Stimulated activated CD4-positive, alpha-beta T cell treated with anti-CD3 and anti-CD28 coated beads, TNF-alpha, amount 100 ng/mL, for 24 hours (primary cell): ENCODE measurements around the gene ZNF784.

Experiments used
- DNase-seq, 3 experiments: peaks; one replicate each; pipeline ENCODE4 v3.0.0-alpha.2; 2020; ENCODE audit warnings: low read depth in 3 of 3

The ZNF784 gene

DNA sequence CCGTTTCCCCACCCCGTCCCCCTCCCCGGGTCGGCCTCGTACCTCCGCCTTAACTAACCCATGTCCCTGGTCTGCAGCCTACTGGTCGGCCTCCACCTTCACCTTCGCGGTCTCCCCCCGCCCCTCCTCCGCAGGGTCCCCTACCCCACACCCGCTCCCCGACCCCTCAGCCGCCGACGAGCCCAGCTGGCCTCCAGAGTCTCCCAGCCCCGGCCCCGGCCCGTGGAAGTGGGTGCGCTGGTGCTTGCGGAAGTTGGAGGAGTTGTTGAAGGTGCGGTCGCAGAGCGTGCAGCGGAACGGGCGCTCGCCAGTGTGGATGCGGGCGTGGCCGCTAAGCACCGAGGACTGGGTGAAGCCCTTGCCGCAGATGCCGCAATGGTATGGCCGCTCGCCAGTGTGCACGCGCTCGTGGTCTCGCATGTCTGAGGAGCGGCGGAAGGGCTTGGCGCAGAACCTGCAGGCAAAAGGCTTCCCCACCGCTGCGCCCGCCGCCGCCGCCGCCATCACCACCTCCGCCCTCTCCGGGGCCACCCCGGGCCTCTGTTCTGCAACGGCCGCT is 2.6 kb downstream of the ZNF784 start:
- DNase-seq, result no peak

- DNase-seq, result no peak
Measured at GRCh38 chr19:55621205-55621672, 3.1 kb downstream of the ZNF784 start.

DNA sequence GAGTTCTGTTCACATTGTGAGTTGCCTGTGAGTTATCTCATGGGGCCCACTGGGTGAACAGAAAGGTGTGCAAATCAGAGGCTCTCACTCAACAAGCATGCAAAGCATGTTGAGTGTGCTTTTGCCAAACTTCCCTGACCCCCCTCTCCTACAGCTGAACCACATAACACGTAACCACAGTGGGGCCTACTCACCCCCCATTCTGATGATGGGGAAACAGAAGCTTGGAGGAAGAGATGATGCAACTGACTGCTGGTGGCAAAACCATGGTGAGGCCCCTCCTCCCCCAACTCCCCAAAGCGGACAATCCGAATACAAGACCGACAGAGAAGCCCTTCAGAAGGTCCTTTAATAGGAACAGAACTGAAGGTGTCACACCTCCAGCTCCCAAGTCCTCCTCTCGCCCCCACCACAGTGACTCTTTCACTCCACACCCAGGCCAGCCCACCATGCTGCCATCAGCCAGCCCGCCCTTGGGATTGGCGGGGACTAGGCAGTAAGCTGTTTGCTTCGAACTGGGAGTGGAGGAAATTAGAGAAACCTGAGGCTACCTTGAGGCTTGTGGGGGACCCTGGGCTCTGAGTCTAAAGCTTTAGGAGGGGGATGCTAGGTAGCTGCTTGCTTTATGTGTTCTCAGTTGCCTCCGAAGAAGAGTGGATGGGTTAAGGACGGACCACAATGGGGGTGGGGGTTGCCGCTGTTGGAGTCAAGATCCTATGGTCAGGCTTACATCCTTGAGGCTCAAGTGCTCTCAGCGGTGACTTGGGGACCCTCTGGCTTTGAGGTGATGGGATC is 3.8 kb downstream of the ZNF784 start:
- DNase-seq, result no peak

DNA sequence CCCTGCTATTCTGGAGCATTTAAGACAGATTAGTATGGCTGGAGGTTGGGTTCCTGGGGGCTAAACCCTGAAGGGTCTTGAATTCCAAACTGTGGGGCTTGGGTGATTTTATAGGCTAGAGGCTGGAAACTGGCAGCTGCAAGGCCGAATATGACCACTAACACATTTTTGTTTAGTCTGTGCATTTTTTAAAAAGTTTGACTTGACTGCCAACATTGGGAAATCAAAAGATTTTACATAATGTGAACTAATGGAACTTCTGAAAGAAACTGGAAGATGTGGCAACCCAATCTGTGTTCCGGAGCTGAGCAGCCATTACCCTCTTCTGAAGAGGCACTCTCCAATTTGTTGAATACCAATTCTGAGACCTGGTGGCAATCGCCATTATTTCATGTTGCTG is 5.1 kb downstream of the ZNF784 start:
- DNase-seq, result no peak

DNA sequence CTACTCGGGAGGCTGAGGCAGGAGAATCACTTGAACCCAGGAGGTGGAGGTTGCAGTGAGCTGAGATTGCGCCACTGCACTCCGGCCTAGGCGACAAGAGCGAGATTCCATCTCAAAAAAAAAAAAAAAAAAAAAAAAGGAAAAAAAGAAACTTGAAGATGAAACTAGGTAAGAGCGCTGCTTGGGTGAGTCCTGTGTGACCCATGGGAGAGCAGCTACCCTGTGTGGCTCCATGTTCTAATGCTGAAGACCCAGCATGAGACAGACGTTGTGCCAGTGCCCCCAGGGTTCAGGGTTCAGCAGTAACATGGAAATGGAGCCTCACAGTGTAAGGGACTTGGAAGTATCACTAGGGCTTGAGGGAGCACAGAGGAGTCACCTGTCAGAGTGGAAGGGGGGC is 5.9 kb downstream of the ZNF784 start:
- DNase-seq, result no peak

DNA sequence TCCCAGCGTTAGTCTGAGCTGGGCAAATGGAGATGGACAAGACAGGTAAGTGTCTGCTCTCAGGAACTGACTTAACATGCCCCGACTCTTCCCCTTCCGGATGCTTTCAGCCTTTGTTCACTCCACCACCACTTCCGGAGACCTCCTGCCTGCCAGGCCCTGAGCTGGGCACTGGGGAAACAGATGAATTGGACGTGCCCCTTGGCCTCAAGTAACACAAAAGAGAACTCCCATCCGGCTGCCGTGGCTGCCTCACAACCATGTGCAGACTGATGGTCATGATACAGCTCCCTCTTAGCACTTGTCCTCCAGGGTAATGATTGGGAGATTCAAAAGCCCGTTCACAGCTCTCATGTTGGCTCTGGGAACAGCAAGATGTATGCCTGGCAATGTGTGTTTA is 6.9 kb downstream of the ZNF784 start:
- DNase-seq, result no peak

DNA sequence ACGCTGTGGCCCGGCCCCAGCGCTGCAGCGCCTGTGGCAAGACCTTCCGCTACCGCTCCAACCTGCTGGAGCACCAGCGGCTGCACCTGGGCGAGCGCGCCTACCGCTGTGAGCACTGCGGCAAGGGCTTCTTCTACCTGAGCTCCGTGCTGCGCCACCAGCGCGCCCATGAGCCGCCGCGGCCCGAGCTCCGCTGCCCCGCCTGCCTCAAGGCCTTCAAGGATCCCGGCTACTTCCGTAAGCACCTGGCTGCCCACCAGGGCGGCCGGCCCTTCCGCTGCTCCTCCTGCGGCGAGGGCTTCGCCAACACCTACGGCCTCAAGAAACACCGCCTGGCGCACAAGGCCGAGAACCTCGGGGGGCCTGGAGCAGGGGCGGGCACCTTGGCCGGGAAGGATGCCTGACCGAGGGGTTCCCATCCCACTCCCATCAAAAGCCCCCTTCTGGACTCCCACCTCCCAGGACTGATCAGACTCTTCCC is 7.9 kb downstream of the ZNF784 start:
- DNase-seq, result no peak

DNA sequence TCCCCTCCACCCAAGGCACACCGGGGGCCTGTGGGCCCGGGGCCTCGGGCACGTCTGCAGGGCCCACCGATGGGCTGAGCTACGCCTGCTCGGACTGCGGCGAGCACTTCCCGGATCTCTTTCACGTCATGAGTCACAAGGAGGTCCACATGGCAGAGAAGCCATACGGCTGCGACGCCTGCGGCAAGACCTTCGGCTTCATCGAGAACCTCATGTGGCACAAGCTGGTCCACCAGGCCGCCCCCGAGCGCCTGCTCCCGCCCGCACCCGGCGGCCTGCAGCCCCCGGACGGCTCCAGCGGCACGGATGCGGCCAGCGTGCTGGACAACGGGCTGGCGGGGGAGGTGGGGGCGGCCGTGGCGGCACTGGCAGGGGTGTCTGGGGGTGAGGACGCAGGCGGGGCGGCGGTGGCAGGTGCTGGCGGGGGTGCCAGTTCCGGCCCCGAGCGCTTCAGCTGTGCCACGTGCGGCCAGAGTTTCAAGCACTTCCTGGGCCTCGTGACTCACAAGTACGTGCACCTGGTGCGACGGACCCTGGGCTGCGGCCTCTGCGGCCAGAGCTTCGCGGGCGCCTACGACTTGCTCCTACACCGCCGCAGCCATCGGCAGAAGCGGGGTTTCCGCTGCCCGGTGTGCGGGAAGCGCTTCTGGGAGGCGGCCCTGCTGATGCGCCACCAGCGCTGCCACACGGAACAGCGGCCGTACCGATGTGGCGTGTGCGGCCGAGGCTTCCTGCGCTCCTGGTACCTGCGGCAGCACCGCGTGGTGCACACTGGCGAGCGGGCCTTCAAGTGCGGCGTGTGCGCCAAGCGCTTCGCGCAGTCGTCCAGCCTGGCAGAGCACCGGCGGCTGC is 8.6 kb downstream of the ZNF784 start:
- no peak for DNase-seq

GRCh38 chr19:55614711-55615542 is 9.4 kb downstream of the ZNF784 start:
- no peak for DNase-seq

GRCh38 chr19:55613930-55614710 is 10.2 kb downstream of the ZNF784 start:
- no peak for DNase-seq

DNA sequence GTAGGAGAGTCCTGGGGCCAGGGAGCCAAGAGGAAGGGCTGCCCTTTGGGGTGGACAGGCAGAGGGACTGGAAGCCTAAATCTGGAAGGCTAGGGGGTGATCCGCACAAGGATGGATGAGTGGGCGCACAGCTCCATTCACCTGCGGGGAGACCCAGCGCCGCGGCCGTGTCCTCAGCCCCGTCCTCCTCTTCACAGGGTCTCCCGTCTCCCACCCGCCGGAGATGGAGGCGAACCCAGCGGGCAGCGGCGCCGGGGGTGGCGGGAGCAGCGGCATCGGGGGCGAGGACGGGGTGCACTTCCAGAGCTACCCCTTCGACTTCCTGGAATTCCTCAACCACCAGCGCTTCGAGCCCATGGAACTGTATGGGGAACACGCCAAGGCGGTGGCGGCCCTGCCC is 11.0 kb downstream of the ZNF784 start:
- no peak for DNase-seq

DNA sequence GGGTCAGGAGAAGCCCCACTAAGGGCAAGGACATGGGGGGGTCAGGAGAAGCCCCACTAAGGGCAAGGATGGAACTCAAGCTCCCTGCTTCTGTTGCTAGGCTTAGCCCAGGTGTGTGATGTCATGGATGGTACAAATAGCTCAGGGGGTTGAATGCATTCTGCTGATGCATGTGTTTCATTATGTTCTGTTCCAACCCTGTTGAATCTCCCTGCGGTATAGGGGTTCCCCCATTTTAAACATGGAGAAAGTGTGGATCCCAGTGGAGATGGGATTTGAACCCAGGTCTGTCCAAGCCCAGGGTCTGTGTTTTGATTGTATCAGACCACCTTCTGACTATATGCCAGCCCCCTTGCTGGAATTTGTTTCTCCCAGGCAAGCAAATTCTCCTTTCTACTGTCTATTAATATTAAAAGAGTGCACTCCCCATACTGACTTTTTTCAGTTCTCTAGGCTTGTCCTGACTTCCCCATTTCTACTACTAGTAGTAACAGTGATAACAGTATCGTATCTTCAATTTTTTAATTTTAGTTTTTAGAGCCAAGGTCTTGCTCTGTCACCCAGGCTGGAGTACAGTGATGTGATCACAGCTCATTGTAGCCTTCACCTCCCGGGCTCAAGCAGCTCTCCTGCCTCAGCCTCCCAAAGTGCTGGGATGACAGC is 12.3 kb downstream of the ZNF784 start:
- no peak for DNase-seq

- DNase-seq, result no peak
Measured at GRCh38 chr19:55611300-55611982, 12.9 kb downstream of the ZNF784 start.

GRCh38 chr19:55609326-55609725 is 15.0 kb downstream of the ZNF784 start:
- DNase-seq, result no peak

- DNase-seq, result no peak
Measured at GRCh38 chr19:55606817-55607216, 17.5 kb downstream of the ZNF784 start.

GRCh38 chr19:55606471-55606787 is 17.9 kb downstream of the ZNF784 start:
- DNase-seq, result no peak

- peak; percentile 56 to 69 (median 62) for DNase-seq
Measured at GRCh38 chr19:55605637-55606470, 18.5 kb downstream of the ZNF784 start, which contains the start of gene ZNF865. Gene ZNF865, plus strand, starts transcription at chr19:55605647. Its CDS starts 7,972 bp downstream, at chr19:55613619.

DNA sequence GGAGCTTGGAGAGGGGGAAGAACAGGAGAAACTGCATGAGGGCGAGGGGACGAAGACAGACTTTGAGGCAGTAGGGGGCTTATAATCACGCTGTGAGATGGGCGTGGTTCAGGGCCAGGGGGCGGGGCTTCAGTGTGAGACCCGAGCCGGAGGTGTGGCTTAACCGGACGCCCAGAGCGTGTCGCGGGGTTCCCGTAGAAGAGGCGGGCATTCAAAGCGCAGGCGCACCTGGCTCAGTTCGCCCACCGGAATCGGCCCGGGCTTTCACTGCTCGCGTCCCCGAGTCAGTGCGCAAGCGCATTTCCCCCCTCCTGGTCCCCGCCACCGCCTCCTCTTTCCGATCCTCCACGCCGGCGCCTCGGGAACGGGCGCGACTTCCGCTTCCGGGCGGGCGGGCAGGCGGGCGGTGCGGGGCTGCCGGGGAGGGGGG is 19.1 kb downstream of the ZNF784 start:
- peak; percentile 98 to 99 (median 99) for DNase-seq
